Tracheal epithelial cell (primary cell): ENCODE measurements around the gene GTF3A. TPM values are rescaled to one million over a fixed set of nuclear protein-coding genes. Genes with fewer than 3 reads are reported as not detected.

ENCODE experiments used
- total RNA-seq: library from RNA; depleted of rRNA; stranded (reverse); fragments of >200 nt; gene quantifications from 2 replicates; pipeline ENCODE4 v1.2.1, GENCODE V29; 2014

The GTF3A gene
- total RNA-seq = 135 and 150 TPM in 2 replicates

GRCh38 chr13:27424246-27425157 lies at the start of gene GTF3A:
GTF3A (plus strand) TSS chr13:27424619.

GRCh38 chr13:27449936-27450828 lies 25.8 kb downstream of the GTF3A start, which contains the start of gene MTIF3:
MTIF3 (minus strand) TSS chr13:27450564; CDS start chr13:27440448, 10,116 bp downstream.

Other genes with a start within 250 kb of the GTF3A start
- gene RPL21, start 173.1 kb upstream of the GTF3A start, total RNA-seq = 753 and 1,263 TPM in 2 replicates
- gene RASL11A, start 153.8 kb upstream of the GTF3A start, total RNA-seq = 0.72 and 0.85 TPM in 2 replicates
- 57.4 and 71.4 TPM in 2 replicates for gene MTIF3, start 25.9 kb downstream of the GTF3A start, total RNA-seq
- gene LNX2, start 195.9 kb downstream of the GTF3A start, total RNA-seq = 16.6 and 21.1 TPM in 2 replicates
- gene POLR1D, start 197.3 kb downstream of the GTF3A start, total RNA-seq = 168 and 216 TPM in 2 replicates